SK-N-SH (cell line): ENCODE results near the gene BCL11A. TPM values are rescaled to one million over a fixed set of nuclear protein-coding genes. Genes with fewer than 3 reads are reported as not detected.

Experiments used
- CHD2 ChIP-seq: fragments of 150-350 bp; IDR thresholded peaks from 2 replicates; pipeline ENCODE4 v1.6.1; 2018; ENCODE audit warnings: low read length; ENCODE audit not compliant: partially characterized antibody
- ELF1 ChIP-seq: IDR thresholded peaks from 2 replicates; pipeline ENCODE4 v1.4.0; 2012
- EP300 ChIP-seq, 2 experiments: IDR thresholded peaks; 2 replicates each; pipeline versions ENCODE4 v1.4.0 to v1.6.1; 2012; ENCODE audit warnings: borderline replicate concordance in 1 of 2, low read depth in 1 of 2, low read length in 1 of 2
- EZH2phosphoT487 ChIP-seq: fragments of 200-600 bp; sonication (generic); IDR thresholded peaks from 2 replicates; pipeline ENCODE4 v1.6.1; 2017; ENCODE audit warnings: low read depth, mixed run types, mild to moderate bottlenecking, antibody characterized with exemption, moderate library complexity, borderline replicate concordance
- FOSL2 ChIP-seq: IDR thresholded peaks from 2 replicates; pipeline ENCODE4 v1.4.0; 2012; ENCODE audit warnings: low read depth, mild to moderate bottlenecking, moderate library complexity, borderline replicate concordance
- FOXJ3 ChIP-seq: sonication (generic); formaldehyde crosslinking; IDR thresholded peaks from 2 replicates; pipeline ENCODE4 v1.5.1; 2020; ENCODE audit warnings: mild to moderate bottlenecking, missing genetic modification reagents
- FOXM1 ChIP-seq: IDR thresholded peaks from 2 replicates; pipeline ENCODE4 v1.4.0; 2012; ENCODE audit warnings: low read depth, mild to moderate bottlenecking
- GABPA ChIP-seq: IDR thresholded peaks from 2 replicates; pipeline ENCODE4 v1.4.0; 2012; ENCODE audit warnings: low read depth, mild to moderate bottlenecking
- GATA2 ChIP-seq: sonication (generic); formaldehyde crosslinking; IDR thresholded peaks from 2 replicates; pipeline ENCODE4 v1.5.0; 2020; ENCODE audit warnings: mild to moderate bottlenecking, missing genetic modification reagents
- MEF2A ChIP-seq: IDR thresholded peaks from 2 replicates; pipeline ENCODE4 v1.4.0; 2012; ENCODE audit warnings: low read depth, borderline replicate concordance
- NFIC ChIP-seq: IDR thresholded peaks from 2 replicates; pipeline ENCODE4 v1.4.0; 2012; ENCODE audit warnings: borderline replicate concordance
- POLR2AphosphoS5 ChIP-seq: IDR thresholded peaks from 2 replicates; pipeline ENCODE4 v1.6.1; 2012; ENCODE audit warnings: low read depth, low read length
- RCOR1 ChIP-seq: fragments of 150-350 bp; IDR thresholded peaks from 2 replicates; pipeline ENCODE4 v1.6.1; 2017; ENCODE audit warnings: antibody characterized with exemption, low read length
- REST ChIP-seq: IDR thresholded peaks from 2 replicates; pipeline ENCODE4 v1.6.1; 2012; ENCODE audit warnings: mild to moderate bottlenecking, low read depth, low read length, moderate library complexity
- RFX5 ChIP-seq: IDR thresholded peaks from 2 replicates; pipeline ENCODE4 v1.6.1; 2012; ENCODE audit warnings: mild to moderate bottlenecking, improper control_type of control experiment, low read length
- RXRA ChIP-seq: IDR thresholded peaks from 2 replicates; pipeline ENCODE4 v1.4.0; 2012; ENCODE audit warnings: low read depth, mild to moderate bottlenecking, borderline replicate concordance
- SMC3 ChIP-seq: IDR thresholded peaks from 2 replicates; pipeline ENCODE4 v1.6.1; 2012; ENCODE audit warnings: low read depth, low read length, improper control_type of control experiment
- TAF1 ChIP-seq: IDR thresholded peaks from 2 replicates; pipeline ENCODE4 v1.6.1; 2012; ENCODE audit warnings: low read depth, mild to moderate bottlenecking, low read length, moderate library complexity, borderline replicate concordance
- TEAD4 ChIP-seq: IDR thresholded peaks from 2 replicates; pipeline ENCODE4 v1.4.0; 2012; ENCODE audit warnings: mild to moderate bottlenecking, borderline replicate concordance; ENCODE audit not compliant: insufficient read depth
- polyA plus RNA-seq, 3 experiments: library from polyadenylated mRNA; depleted of rRNA; stranded (reverse); fragments of >200 nt; gene quantifications; 2 replicates each; pipeline ENCODE4 v1.2.3, GENCODE V29; 2012
- TF ChIP-seq, protein P1 (sequence below): fragments of 150-350 bp; IDR thresholded peaks from 2 replicates; pipeline ENCODE4 v1.6.1; 2016; ENCODE audit warnings: mild to moderate bottlenecking, low read depth, low read length
- TF ChIP-seq, protein P2 (sequence below): IDR thresholded peaks from 2 replicates; pipeline ENCODE4 v1.4.0; 2012; ENCODE audit warnings: low read depth, borderline replicate concordance
- TF ChIP-seq, protein P3 (sequence below): IDR thresholded peaks from 2 replicates; pipeline ENCODE4; 2012
- TF ChIP-seq, protein P4 (sequence below): IDR thresholded peaks from 2 replicates; pipeline ENCODE4 v1.4.0; 2012; ENCODE audit warnings: low read depth, borderline replicate concordance

Gene BCL11A
- polyA plus RNA-seq, 1 of the 3 experiments (the other 2 are of a cell fraction), result 1.9 TPM

GRCh38 chr2:60533101-60534051 is 20.1 kb downstream of the BCL11A start (continued):
- TF ChIP-seq REST (no peak), TEAD4 (no peak), TAF1 (no peak), RCOR1 (0 out of 2 replicates have a peak, but pooled peaks have one; percentile 43), MEF2A (no peak), FOXJ3 (CRISPR knock-in tag) (no peak), EP300 (IDR thresholded peaks at IDR 0.05; ENCODE audit: borderline replicate concordance in 1 of 2, low read depth in 1 of 2, low read length in 1 of 2) (peak in 1 of 2 experiments; percentile 31; a peak in 1 of 4 replicates), SMC3 (no peak), EZH2phosphoT487 (no peak), CHD2 (no peak), POLR2AphosphoS5 (no peak), FOXM1 (no peak), NFIC (peak; percentile 33; the same call in 1 of the 2 replicates), RXRA (no peak), FOSL2 (no peak), RFX5 (no peak), GABPA (no peak), ELF1 (no peak), GATA2 (peak; percentile 55; the same call in 1 of the 2 replicates)
- TF ChIP-seq, protein P1, sequence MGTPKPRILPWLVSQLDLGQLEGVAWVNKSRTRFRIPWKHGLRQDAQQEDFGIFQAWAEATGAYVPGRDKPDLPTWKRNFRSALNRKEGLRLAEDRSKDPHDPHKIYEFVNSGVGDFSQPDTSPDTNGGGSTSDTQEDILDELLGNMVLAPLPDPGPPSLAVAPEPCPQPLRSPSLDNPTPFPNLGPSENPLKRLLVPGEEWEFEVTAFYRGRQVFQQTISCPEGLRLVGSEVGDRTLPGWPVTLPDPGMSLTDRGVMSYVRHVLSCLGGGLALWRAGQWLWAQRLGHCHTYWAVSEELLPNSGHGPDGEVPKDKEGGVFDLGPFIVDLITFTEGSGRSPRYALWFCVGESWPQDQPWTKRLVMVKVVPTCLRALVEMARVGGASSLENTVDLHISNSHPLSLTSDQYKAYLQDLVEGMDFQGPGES, result no peak
- TF ChIP-seq, protein P2, sequence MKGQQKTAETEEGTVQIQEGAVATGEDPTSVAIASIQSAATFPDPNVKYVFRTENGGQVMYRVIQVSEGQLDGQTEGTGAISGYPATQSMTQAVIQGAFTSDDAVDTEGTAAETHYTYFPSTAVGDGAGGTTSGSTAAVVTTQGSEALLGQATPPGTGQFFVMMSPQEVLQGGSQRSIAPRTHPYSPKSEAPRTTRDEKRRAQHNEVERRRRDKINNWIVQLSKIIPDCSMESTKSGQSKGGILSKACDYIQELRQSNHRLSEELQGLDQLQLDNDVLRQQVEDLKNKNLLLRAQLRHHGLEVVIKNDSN, result no peak
- TF ChIP-seq, protein P3, sequence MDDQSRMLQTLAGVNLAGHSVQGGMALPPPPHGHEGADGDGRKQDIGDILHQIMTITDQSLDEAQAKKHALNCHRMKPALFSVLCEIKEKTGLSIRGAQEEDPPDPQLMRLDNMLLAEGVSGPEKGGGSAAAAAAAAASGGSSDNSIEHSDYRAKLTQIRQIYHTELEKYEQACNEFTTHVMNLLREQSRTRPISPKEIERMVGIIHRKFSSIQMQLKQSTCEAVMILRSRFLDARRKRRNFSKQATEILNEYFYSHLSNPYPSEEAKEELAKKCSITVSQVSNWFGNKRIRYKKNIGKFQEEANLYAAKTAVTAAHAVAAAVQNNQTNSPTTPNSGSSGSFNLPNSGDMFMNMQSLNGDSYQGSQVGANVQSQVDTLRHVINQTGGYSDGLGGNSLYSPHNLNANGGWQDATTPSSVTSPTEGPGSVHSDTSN, result no peak
- TF ChIP-seq, protein P4, sequence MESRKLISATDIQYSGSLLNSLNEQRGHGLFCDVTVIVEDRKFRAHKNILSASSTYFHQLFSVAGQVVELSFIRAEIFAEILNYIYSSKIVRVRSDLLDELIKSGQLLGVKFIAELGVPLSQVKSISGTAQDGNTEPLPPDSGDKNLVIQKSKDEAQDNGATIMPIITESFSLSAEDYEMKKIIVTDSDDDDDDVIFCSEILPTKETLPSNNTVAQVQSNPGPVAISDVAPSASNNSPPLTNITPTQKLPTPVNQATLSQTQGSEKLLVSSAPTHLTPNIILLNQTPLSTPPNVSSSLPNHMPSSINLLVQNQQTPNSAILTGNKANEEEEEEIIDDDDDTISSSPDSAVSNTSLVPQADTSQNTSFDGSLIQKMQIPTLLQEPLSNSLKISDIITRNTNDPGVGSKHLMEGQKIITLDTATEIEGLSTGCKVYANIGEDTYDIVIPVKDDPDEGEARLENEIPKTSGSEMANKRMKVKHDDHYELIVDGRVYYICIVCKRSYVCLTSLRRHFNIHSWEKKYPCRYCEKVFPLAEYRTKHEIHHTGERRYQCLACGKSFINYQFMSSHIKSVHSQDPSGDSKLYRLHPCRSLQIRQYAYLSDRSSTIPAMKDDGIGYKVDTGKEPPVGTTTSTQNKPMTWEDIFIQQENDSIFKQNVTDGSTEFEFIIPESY, result no peak
